ENCODE data around the gene TOP3B.

Gene TOP3B

DNA sequence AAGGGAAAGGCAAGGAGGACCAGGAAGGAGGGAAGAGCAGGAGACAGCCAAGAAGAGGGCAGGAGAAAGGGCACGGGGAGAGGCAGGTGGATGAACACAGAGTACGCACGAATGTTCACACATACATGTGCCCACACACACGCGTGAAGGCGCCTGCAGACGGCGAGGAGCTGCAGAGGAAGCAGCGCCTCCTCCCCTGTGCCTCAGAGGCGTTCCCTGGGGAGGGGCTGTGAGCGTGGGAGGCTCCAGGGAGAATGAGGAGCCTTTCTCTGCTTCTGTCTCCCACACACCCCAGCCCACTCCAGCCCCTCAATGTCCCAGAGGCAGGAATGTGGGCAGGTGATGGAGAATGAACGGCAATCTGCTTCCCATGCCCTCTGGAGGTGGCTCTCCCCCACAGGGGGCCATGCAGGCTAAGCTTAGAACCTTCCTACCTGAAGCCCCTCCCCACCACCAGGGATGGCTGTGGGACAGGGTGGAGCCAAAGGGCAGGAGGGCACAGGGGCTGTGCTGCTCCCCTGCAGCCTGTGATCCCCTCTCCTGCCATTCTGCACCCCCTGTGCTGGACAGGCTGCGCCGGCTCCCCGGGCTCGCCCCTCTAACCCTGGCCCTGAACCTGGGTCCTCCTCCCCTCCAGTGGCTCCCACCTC lies 55.3 kb downstream of the TOP3B start:
- Histone ChIP-seq H3K4me1 (ENCODE audit: control insufficient read depth, insufficient read depth, low read depth, low read length) (peaks cover 17% of the 10 kb centered on the region), H2BK12ac (ENCODE audit: low read length in 2 of 2) (no peak overlapping the region), H3K79me1 (replicated peaks; ENCODE audit: low read length, poor library complexity, severe bottlenecking) (peaks cover 17% of the 10 kb centered on the region), H3K27ac (ENCODE audit: low read length, poor library complexity, severe bottlenecking) (no peak overlapping the region), H3K9me3 (ENCODE audit: control insufficient read depth, low read length) (no peaks in the 10 kb centered on the region), H3K4me3 (ENCODE audit: insufficient read depth in 1 of 2, low read depth in 1 of 2, low read length in 2 of 2) (no peak overlapping the region), H3K9ac (ENCODE audit: low read length) (no peak overlapping the region), H2BK15ac (ENCODE audit: low read depth, poor library complexity, severe bottlenecking) (no peak overlapping the region), H4K91ac (ENCODE audit: low read length) (no peak overlapping the region), H3K36me3 (ENCODE audit: control insufficient read depth in 1 of 2, insufficient read depth in 2 of 2, low read depth in 1 of 2, low read length in 2 of 2) (peaks cover 72 to 74% of the 10 kb centered on the region in 2 experiments), H3K4ac (ENCODE audit: low read depth in 1 of 2, low read length in 2 of 2) (no peak overlapping the region), H3K14ac (ENCODE audit: low read length in 2 of 2) (no peak overlapping the region), H2AFZ (ENCODE audit: low read depth, low read length) (no peak overlapping the region), H3K23ac (ENCODE audit: low read length in 2 of 2) (no peak overlapping the region), H2BK5ac (ENCODE audit: low read depth, low read length, poor library complexity, severe bottlenecking) (no peak overlapping the region), H2BK120ac (ENCODE audit: low read depth, low read length) (no peak overlapping the region), H3K4me2 (ENCODE audit: low read length, poor library complexity, severe bottlenecking) (no peak overlapping the region), H4K8ac (ENCODE audit: low read length) (no peak overlapping the region), H3K18ac (ENCODE audit: low read depth in 1 of 2, low read length in 2 of 2) (no peak overlapping the region), H2AK5ac (ENCODE audit: low read length, severe bottlenecking) (no peak overlapping the region), H3K27me3 (ENCODE audit: control insufficient read depth in 1 of 2, insufficient read depth in 1 of 2, low read length in 2 of 2) (no peaks in the 10 kb centered on the region)
- WGBS: 93% methylated on average over 12 of the region's 16 CpGs
- no peak for DNase-seq

- no peak overlapping the region for H3K14ac ChIP-seq (ENCODE audit: low read length in 2 of 2)
- H3K4me1 ChIP-seq (ENCODE audit: control insufficient read depth, insufficient read depth, low read depth, low read length): peaks cover 17% of the 10 kb centered on the region
- no peak overlapping the region for H3K9ac ChIP-seq (ENCODE audit: low read length)
- H3K4me3 ChIP-seq (ENCODE audit: insufficient read depth in 1 of 2, low read depth in 1 of 2, low read length in 2 of 2): no peak overlapping the region
- peaks cover 18% of the 10 kb centered on the region for H3K79me1 ChIP-seq (replicated peaks; ENCODE audit: low read length, poor library complexity, severe bottlenecking)
- H2AK5ac ChIP-seq (ENCODE audit: low read length, severe bottlenecking): no peak overlapping the region
- no peak overlapping the region for H2BK5ac ChIP-seq (ENCODE audit: low read depth, low read length, poor library complexity, severe bottlenecking)
- H2BK120ac ChIP-seq (ENCODE audit: low read depth, low read length): no peak overlapping the region
- no peaks in the 10 kb centered on the region for H3K27me3 ChIP-seq (ENCODE audit: control insufficient read depth in 1 of 2, insufficient read depth in 1 of 2, low read length in 2 of 2)
- no peak overlapping the region for H3K18ac ChIP-seq (ENCODE audit: low read depth in 1 of 2, low read length in 2 of 2)
- H3K4me2 ChIP-seq (ENCODE audit: low read length, poor library complexity, severe bottlenecking): no peak overlapping the region
- no peak overlapping the region for H3K4ac ChIP-seq (ENCODE audit: low read depth in 1 of 2, low read length in 2 of 2)
- no peak overlapping the region for H4K8ac ChIP-seq (ENCODE audit: low read length)
- H3K36me3 ChIP-seq (ENCODE audit: control insufficient read depth in 1 of 2, insufficient read depth in 2 of 2, low read depth in 1 of 2, low read length in 2 of 2): peaks cover 71% of the 10 kb centered on the region in 2 experiments
- WGBS: 93% methylated on average over 4 of the region's 4 CpGs
- H4K91ac ChIP-seq (ENCODE audit: low read length): no peak overlapping the region
- H3K23ac ChIP-seq (ENCODE audit: low read length in 2 of 2): no peak overlapping the region
- H2AFZ ChIP-seq (ENCODE audit: low read depth, low read length): no peak overlapping the region
- H3K9me3 ChIP-seq (ENCODE audit: control insufficient read depth, low read length): no peaks in the 10 kb centered on the region
- H2BK12ac ChIP-seq (ENCODE audit: low read length in 2 of 2): no peak overlapping the region
- H3K27ac ChIP-seq (ENCODE audit: low read length, poor library complexity, severe bottlenecking): no peak overlapping the region
- DNase-seq: no peak
- no peak overlapping the region for H2BK15ac ChIP-seq (ENCODE audit: low read depth, poor library complexity, severe bottlenecking)
Observed at GRCh38 chr22:21926728-21927127, 55.9 kb downstream of the TOP3B start.

GRCh38 chr22:21923163-21923561 lies 59.4 kb downstream of the TOP3B start:
- Histone ChIP-seq H3K27me3 (ENCODE audit: control insufficient read depth in 1 of 2, insufficient read depth in 1 of 2, low read length in 2 of 2) (no peaks in the 10 kb centered on the region), H4K91ac (ENCODE audit: low read length) (no peak overlapping the region), H3K4me3 (ENCODE audit: insufficient read depth in 1 of 2, low read depth in 1 of 2, low read length in 2 of 2) (no peak overlapping the region), H3K79me1 (replicated peaks; ENCODE audit: low read length, poor library complexity, severe bottlenecking) (peaks cover 13% of the 10 kb centered on the region), H3K23ac (ENCODE audit: low read length in 2 of 2) (no peak overlapping the region), H2BK5ac (ENCODE audit: low read depth, low read length, poor library complexity, severe bottlenecking) (no peak overlapping the region), H3K9ac (ENCODE audit: low read length) (no peak overlapping the region), H2AK5ac (ENCODE audit: low read length, severe bottlenecking) (no peak overlapping the region), H3K4ac (ENCODE audit: low read depth in 1 of 2, low read length in 2 of 2) (no peak overlapping the region), H2AFZ (ENCODE audit: low read depth, low read length) (no peak overlapping the region), H3K27ac (ENCODE audit: low read length, poor library complexity, severe bottlenecking) (no peak overlapping the region), H3K14ac (ENCODE audit: low read length in 2 of 2) (no peak overlapping the region), H3K4me1 (ENCODE audit: control insufficient read depth, insufficient read depth, low read depth, low read length) (peaks cover 24% of the 10 kb centered on the region), H2BK15ac (ENCODE audit: low read depth, poor library complexity, severe bottlenecking) (no peak overlapping the region), H2BK12ac (ENCODE audit: low read length in 2 of 2) (no peak overlapping the region), H4K8ac (ENCODE audit: low read length) (no peak overlapping the region), H2BK120ac (ENCODE audit: low read depth, low read length) (no peak overlapping the region), H3K9me3 (ENCODE audit: control insufficient read depth, low read length) (no peaks in the 10 kb centered on the region), H3K18ac (ENCODE audit: low read depth in 1 of 2, low read length in 2 of 2) (no peak overlapping the region), H3K4me2 (ENCODE audit: low read length, poor library complexity, severe bottlenecking) (no peak overlapping the region), H3K36me3 (ENCODE audit: control insufficient read depth in 1 of 2, insufficient read depth in 2 of 2, low read depth in 1 of 2, low read length in 2 of 2) (peaks cover 59 to 68% of the 10 kb centered on the region in 2 experiments)
- WGBS: 97% methylated on average over 21 of the region's 21 CpGs
- no peak for DNase-seq

GRCh38 chr22:21922370-21923162 lies 60.0 kb downstream of the TOP3B start:
- Histone ChIP-seq H2AFZ (ENCODE audit: low read depth, low read length) (no peak overlapping the region), H3K27me3 (ENCODE audit: control insufficient read depth in 1 of 2, insufficient read depth in 1 of 2, low read length in 2 of 2) (no peaks in the 10 kb centered on the region), H3K9ac (ENCODE audit: low read length) (no peak overlapping the region), H3K4me2 (ENCODE audit: low read length, poor library complexity, severe bottlenecking) (no peak overlapping the region), H2BK120ac (ENCODE audit: low read depth, low read length) (no peak overlapping the region), H3K9me3 (ENCODE audit: control insufficient read depth, low read length) (no peaks in the 10 kb centered on the region), H3K79me1 (replicated peaks; ENCODE audit: low read length, poor library complexity, severe bottlenecking) (peaks cover 12% of the 10 kb centered on the region), H3K36me3 (ENCODE audit: control insufficient read depth in 1 of 2, insufficient read depth in 2 of 2, low read depth in 1 of 2, low read length in 2 of 2) (peaks cover 55 to 63% of the 10 kb centered on the region in 2 experiments), H2BK5ac (ENCODE audit: low read depth, low read length, poor library complexity, severe bottlenecking) (no peak overlapping the region), H3K18ac (ENCODE audit: low read depth in 1 of 2, low read length in 2 of 2) (no peak overlapping the region), H4K8ac (ENCODE audit: low read length) (no peak overlapping the region), H2BK12ac (ENCODE audit: low read length in 2 of 2) (no peak overlapping the region), H3K14ac (ENCODE audit: low read length in 2 of 2) (no peak overlapping the region), H3K23ac (ENCODE audit: low read length in 2 of 2) (no peak overlapping the region), H3K27ac (ENCODE audit: low read length, poor library complexity, severe bottlenecking) (no peak overlapping the region), H3K4me3 (ENCODE audit: insufficient read depth in 1 of 2, low read depth in 1 of 2, low read length in 2 of 2) (no peak overlapping the region), H2BK15ac (ENCODE audit: low read depth, poor library complexity, severe bottlenecking) (no peak overlapping the region), H3K4ac (ENCODE audit: low read depth in 1 of 2, low read length in 2 of 2) (no peak overlapping the region), H4K91ac (ENCODE audit: low read length) (no peak overlapping the region), H2AK5ac (ENCODE audit: low read length, severe bottlenecking) (no peak overlapping the region), H3K4me1 (ENCODE audit: control insufficient read depth, insufficient read depth, low read depth, low read length) (peaks cover 24% of the 10 kb centered on the region)
- WGBS: 97% methylated on average over 20 of the region's 20 CpGs
- no peak for DNase-seq

Measured in mesenchymal stem cell (in vitro differentiated cells and primary cell).